ENCODE data around the gene KRTAP1-5.
"Not testable (repeated sequence)": the region's sequence is repeated elsewhere in the genome, so short reads cannot be mapped to it uniquely, and the experiment has no call there.

DNA sequence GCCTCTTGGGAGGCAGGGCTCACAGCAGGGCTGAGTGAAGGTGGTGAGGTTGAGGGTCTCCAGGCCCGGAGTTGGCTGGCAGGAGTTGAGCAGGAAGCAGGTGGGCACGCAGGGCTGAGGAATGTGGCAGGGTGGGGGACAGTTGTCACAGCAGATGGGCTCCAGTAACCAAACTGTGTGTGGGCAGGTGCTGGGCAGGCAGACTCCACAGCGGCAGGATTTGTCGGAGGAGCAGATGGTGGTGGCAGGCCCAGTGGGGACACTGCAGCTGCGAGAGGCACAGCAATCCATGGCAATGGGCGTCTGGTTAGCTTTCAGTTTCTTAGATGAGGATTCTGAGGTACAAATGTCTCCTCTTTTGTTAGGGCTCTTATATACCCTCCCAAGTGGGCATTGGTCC is 27.4 kb downstream of the KRTAP1-5 start, which contains the start of gene KRTAP3-2:
- TF ChIP-seq, protein P1, sequence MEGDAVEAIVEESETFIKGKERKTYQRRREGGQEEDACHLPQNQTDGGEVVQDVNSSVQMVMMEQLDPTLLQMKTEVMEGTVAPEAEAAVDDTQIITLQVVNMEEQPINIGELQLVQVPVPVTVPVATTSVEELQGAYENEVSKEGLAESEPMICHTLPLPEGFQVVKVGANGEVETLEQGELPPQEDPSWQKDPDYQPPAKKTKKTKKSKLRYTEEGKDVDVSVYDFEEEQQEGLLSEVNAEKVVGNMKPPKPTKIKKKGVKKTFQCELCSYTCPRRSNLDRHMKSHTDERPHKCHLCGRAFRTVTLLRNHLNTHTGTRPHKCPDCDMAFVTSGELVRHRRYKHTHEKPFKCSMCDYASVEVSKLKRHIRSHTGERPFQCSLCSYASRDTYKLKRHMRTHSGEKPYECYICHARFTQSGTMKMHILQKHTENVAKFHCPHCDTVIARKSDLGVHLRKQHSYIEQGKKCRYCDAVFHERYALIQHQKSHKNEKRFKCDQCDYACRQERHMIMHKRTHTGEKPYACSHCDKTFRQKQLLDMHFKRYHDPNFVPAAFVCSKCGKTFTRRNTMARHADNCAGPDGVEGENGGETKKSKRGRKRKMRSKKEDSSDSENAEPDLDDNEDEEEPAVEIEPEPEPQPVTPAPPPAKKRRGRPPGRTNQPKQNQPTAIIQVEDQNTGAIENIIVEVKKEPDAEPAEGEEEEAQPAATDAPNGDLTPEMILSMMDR (conservative IDR thresholded peaks at IDR 0.05): not testable (repeated sequence)
- not testable (repeated sequence) for TF ChIP-seq EZH2 (IDR thresholded peaks at IDR 0.05; ENCODE audit: low read depth)

Data from PC-9 (cell line).